Right renal cortex interstitium (tissue), 3 donors: ENCODE results near the gene DTNBP1. TPM values are rescaled to one million over a fixed set of nuclear protein-coding genes. Genes with fewer than 3 reads are reported as not detected.

Experiments
- DNase-seq, 3 donors: peaks; one replicate each; pipeline ENCODE4 v3.0.0-alpha.2; 2013; ENCODE audit warnings: low read depth in 3 of 3, low spot score in 2 of 3
- polyA plus RNA-seq, 3 donors: library from polyadenylated mRNA; unstranded; fragments of 120-200 nt; gene quantifications; one replicate each; pipeline ENCODE4 v1.2.1, GENCODE V29; 2013; ENCODE audit not compliant: insufficient read length in 3 of 3

DTNBP1 gene
- polyA plus RNA-seq, 3 donors, result 25.9 to 28.5 (median 26.7) TPM

GRCh38 chr6:15518878-15519277 lies 143.9 kb downstream of the DTNBP1 start:
- no peak for DNase-seq

DNA sequence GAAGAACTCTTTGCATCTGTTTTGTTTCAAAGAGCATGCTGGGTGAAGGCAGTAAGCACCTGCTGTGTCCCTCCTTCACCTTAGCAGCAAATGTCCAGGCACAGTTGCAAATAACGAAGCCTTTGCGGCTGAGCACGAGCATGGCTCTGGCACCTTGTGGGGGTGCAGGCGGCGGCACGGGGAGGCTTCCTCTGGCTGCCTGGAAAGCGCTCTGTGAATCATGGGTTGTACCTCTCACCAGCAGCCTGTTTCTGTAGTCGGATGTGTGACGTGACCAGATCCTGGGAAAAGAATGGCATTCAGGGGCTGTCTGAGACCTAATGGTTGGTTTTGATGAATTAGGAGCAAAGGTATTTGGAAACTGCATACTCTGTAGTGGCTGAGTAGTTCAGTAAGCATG lies 144.8 kb downstream of the DTNBP1 start:
- DNase-seq, result no peak

DNA sequence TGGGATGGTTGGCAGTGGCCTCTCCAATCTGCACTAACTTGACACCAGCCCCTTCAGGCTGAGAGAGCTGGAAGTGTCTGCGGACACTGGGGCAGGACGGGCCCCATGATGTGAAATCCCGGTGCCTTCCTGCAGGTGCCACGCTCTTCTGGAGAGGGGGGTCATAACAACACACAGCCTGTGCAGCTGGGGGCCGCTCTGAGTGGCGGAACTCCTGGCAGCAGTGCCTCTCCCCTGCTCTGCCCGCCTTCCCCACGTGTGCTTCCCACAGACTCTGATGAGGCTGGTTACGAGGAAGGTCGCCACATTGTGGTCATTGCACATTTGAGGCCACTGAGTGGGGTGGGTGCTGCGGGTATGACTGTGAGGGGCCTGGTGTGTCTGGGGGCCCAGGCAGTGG lies 145.2 kb downstream of the DTNBP1 start:
- no peak for DNase-seq

GRCh38 chr6:15516923-15517560 lies 145.8 kb downstream of the DTNBP1 start:
- no peak for DNase-seq

- DNase-seq, result no peak
Observed at GRCh38 chr6:15516378-15516777, 146.4 kb downstream of the DTNBP1 start.

- DNase-seq, result no peak
Observed at GRCh38 chr6:15515660-15516375, 147.0 kb downstream of the DTNBP1 start.

DNA sequence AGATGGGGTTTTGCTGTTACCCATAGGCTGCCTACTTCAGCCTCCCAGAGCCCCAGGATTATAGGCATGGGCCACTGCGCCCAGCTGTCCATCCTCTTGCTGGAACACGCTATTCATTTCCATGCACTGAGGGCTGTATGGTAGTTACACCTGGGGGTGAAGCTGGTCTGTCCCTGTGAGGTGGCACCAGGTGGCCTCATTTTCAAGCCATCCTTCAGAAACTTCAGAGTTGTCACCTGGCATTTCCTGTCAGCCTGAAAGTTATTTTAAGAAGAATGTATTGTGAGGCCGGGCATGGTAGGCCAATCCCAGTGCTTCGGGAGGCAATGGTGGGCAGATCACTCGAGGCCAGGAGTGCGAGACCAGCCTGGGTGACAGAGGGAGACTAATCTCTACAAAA lies 147.6 kb downstream of the DTNBP1 start:
- DNase-seq, result no peak

DNA sequence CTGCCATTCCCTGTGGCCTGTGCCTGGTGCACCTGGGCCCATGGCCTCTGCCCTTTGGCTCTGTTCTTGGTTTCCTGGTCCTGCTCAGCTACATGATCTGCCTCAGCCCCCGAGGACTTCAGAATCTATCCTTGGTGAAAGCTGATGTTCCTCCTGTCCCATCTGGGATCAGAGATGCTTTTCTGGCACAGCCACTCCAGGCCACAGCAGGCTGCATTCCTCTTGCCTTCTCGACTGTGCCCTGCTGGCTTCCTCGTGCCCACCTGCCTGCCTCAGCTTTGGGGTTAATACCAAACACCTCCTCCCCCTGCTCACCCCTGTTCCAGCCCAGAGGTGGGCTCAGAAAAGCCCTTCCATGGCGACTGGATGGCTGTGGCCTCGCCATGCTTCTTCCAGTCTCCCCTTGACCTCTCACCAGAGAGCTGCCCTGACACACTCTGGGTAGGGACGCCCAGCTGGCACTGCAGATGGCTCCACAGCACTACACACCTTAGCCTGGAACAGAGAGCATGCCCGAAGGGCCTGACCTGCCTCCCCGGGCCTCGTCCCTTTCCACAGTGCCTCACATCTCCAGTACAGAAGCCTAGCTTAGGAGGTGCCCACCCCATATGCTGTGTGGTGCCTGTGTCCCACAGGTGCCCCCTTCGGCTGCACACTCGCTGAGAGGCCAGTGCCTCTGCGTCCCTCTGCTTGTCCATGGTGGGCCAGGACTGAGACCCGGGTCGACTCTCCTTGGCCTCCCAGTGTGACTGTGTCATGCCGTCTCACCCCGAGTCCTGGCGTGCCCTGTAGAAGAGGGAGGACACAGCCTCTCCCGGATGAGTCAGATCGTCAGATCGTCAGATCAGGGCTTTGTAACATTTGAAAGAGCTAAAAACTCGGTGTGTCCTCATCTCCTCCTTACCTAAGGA lies 148.8 kb downstream of the DTNBP1 start:
- DNase-seq, result no peak

- DNase-seq, result no peak
Observed at GRCh38 chr6:15513131-15513771, 149.6 kb downstream of the DTNBP1 start.

GRCh38 chr6:15512721-15513120 lies 150.1 kb downstream of the DTNBP1 start:
- DNase-seq, result no peak

DNA sequence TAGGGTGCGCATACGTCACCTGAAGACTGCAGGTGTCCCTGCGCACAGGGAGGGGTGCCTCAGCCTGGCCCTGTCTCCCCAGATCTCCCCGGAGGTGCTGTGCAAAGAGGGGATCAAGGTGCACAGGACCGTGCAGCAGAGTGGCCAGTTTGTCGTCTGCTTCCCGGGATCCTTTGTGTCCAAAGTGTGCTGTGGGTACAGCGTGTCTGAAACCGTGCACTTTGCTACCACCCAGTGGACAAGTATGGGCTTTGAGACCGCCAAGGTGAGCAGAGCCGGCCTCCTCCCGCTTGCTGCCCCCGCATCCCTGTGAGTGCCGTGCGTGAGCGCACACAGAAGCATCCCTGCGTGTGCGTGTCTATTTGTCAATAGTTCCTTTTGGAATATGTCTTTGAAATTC lies 150.7 kb downstream of the DTNBP1 start:
- no peak for DNase-seq

DNA sequence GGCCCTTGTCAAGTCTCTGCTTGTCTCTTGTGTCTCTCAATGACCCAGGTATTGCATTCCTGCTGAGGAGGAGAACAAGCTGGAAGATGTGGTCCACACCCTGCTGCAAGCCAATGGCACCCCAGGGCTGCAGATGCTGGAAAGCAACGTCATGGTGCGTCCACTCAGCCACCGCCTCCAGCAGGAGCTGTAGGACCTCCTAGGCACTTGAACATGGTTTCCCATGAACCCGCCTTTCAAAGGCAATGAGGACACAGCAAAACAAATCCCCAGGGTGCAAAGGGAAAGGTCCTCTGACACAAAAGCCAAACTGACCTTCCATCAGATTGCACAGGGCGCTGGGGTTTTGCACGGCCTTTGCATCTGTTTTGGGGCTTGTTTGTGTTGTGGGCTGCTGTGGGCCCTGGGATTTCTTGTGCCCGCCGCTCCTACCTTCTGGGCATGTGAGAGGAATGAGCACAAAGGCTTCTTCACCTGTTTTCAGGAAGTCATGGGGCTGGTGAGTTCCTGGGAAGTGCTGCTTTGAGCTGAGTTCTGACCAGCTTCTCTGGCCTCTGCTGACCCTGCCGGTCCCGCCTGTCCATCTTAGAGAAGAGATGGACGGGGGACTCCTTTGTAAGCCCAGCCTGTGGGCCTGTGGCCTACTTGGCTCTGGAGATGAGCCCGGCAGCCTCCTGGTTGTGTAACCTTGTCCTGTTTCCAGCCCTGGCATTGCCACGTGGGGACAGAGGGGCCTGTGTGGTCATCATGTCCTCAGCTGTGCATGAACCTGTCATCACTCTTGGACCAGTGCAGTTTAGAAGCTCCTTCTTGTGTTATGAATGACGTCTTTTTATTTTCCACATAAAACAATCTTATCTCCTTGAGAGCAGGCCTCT lies 151.3 kb downstream of the DTNBP1 start:
- no peak for DNase-seq

GRCh38 chr6:15510536-15511247 lies 152.1 kb downstream of the DTNBP1 start:
- DNase-seq, result no peak

GRCh38 chr6:15510121-15510520 lies 152.7 kb downstream of the DTNBP1 start:
- DNase-seq, result no peak

- no peak for DNase-seq
Observed at GRCh38 chr6:15509335-15509933, 153.4 kb downstream of the DTNBP1 start.

GRCh38 chr6:15508931-15509330 lies 153.9 kb downstream of the DTNBP1 start:
- DNase-seq, result no peak

DNA sequence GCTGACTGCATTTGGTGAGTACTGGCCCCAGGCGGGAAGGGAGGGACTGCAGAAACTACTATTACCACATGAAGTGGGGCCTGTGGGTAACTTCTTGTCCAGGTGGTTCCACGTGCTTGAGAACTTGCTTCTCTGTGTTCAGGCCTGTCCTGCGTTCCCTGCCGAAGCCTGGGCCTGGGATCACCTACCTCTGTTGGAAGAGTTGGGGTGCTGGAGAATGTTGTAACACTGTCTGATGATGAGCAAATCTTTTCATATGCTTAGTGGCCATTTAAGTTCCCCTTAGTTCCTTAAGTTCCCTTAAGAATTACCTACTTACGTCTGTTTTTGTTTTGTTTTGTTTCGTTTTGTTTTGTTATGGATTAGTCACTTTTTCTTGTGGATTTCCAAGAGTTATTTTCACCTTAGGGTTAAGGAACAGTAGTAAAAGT lies 154.4 kb downstream of the DTNBP1 start:
- DNase-seq, result no peak

- DNase-seq, result no peak
Observed at GRCh38 chr6:15507746-15508145, 155.1 kb downstream of the DTNBP1 start.

- no peak for DNase-seq
Observed at GRCh38 chr6:15507221-15507620, 155.6 kb downstream of the DTNBP1 start.
